GM23338 (cell line): ENCODE data around the gene GNB1L. TPM values are rescaled to one million over a fixed set of nuclear protein-coding genes. Genes with fewer than 3 reads are reported as not detected.

Experiments
- ATAC-seq: fragments of 200-7000 bp; cut with Tn5 transposase; 3 replicates; pipeline ENCODE4 v1.9.1; 2020
- DNase-seq: peaks from one replicate; pipeline ENCODE4 v3.0.0-alpha.2; 2015; ENCODE audit warnings: low spot score
- H2AFZ ChIP-seq: fragments of 200-600 bp; sonication (generic); 2 replicates; pipeline ENCODE4 v1.8.0; 2016; ENCODE audit warnings: antibody characterized with exemption, mild to moderate bottlenecking, moderate library complexity
- H3F3A ChIP-seq: fragments of 200-600 bp; sonication (generic); replicated peaks from 2 replicates; pipeline ENCODE4 v1.8.0; 2017; ENCODE audit warnings: antibody characterized with exemption, mixed run types, low read depth
- H3K27ac ChIP-seq: fragments of 200-600 bp; sonication (generic); 2 replicates; pipeline ENCODE4 v1.6.1; 2016; ENCODE audit warnings: low read depth
- H3K27me3 ChIP-seq: fragments of 200-600 bp; sonication (generic); 2 replicates; pipeline ENCODE4 v1.8.0; 2016; ENCODE audit warnings: mild to moderate bottlenecking, mixed run types, moderate library complexity; ENCODE audit not compliant: insufficient read depth
- H3K36me3 ChIP-seq: fragments of 200-600 bp; sonication (generic); 2 replicates; pipeline ENCODE4 v1.8.0; 2016; ENCODE audit warnings: mild to moderate bottlenecking; ENCODE audit not compliant: insufficient read depth
- H3K4me1 ChIP-seq: fragments of 200-600 bp; sonication (generic); 2 replicates; pipeline ENCODE4 v1.8.0; 2016; ENCODE audit warnings: mild to moderate bottlenecking, moderate library complexity; ENCODE audit not compliant: insufficient read depth
- H3K4me2 ChIP-seq: fragments of 200-600 bp; sonication (generic); 2 replicates; pipeline ENCODE4 v1.7.1; 2017; ENCODE audit warnings: mixed run types
- H3K4me3 ChIP-seq: fragments of 200-600 bp; sonication (generic); 2 replicates; pipeline ENCODE4 v1.6.1; 2016; ENCODE audit warnings: mixed run types
- H3K79me2 ChIP-seq: fragments of 200-600 bp; sonication (generic); replicated peaks from 2 replicates; pipeline ENCODE4 v1.8.0; 2017; ENCODE audit warnings: mild to moderate bottlenecking; ENCODE audit not compliant: insufficient read depth
- H3K9me2 ChIP-seq: fragments of 200-600 bp; sonication (generic); 2 replicates; pipeline ENCODE4 v1.8.0; 2017; ENCODE audit not compliant: insufficient read depth
- H4K20me1 ChIP-seq: fragments of 200-600 bp; sonication (generic); replicated peaks from 2 replicates; pipeline ENCODE4 v1.8.0; 2017; ENCODE audit warnings: mild to moderate bottlenecking; ENCODE audit not compliant: insufficient read depth
- H3K27ac Mint-ChIP-seq: 2 replicates; pipeline ENCODE4 v1.8.0; 2020; ENCODE audit warnings: inconsistent platforms, mild to moderate bottlenecking, moderate library complexity, mixed read lengths
- H3K27me3 Mint-ChIP-seq: 3 replicates; pipeline ENCODE4 v1.8.0; 2022; ENCODE audit warnings: low read depth, mild to moderate bottlenecking, moderate library complexity, mixed read lengths, inconsistent platforms; ENCODE audit not compliant: insufficient read depth, poor library complexity
- H3K36me3 Mint-ChIP-seq: 3 replicates; pipeline ENCODE4 v1.8.0; 2021; ENCODE audit warnings: low read depth, mild to moderate bottlenecking, inconsistent platforms, moderate library complexity, mixed read lengths
- H3K4me1 Mint-ChIP-seq: 3 replicates; pipeline ENCODE4 v1.8.0; 2020; ENCODE audit warnings: mild to moderate bottlenecking, inconsistent platforms, mixed read lengths
- H3K4me3 Mint-ChIP-seq: 3 replicates; pipeline ENCODE4 v1.8.0; 2021; ENCODE audit warnings: moderate library complexity, mild to moderate bottlenecking, inconsistent platforms, mixed read lengths
- H3K9me3 Mint-ChIP-seq: 3 replicates; pipeline ENCODE4 v1.8.0; 2020; ENCODE audit warnings: moderate library complexity, mild to moderate bottlenecking, inconsistent platforms, mixed read lengths
- CREB1 ChIP-seq: fragments of 250-450 bp; sonication (Bioruptor Pico); IDR thresholded peaks from 2 replicates; pipeline ENCODE4 v1.5.0; 2020; ENCODE audit warnings: low read depth, mild to moderate bottlenecking, moderate library complexity
- EZH2 ChIP-seq: fragments of 200-600 bp; sonication (generic); IDR thresholded peaks from one replicate; pipeline ENCODE4 v1.8.0; 2017; ENCODE audit warnings: antibody characterized with exemption, mild to moderate bottlenecking, low read depth; ENCODE audit not compliant: unreplicated experiment
- EZH2phosphoT487 ChIP-seq: fragments of 200-600 bp; sonication (generic); IDR thresholded peaks from one replicate; pipeline ENCODE4 v1.8.1; 2018; ENCODE audit warnings: antibody characterized with exemption; ENCODE audit not compliant: unreplicated experiment
- JUNB ChIP-seq: IDR thresholded peaks from one replicate; pipeline ENCODE4 v1.6.1; 2016; ENCODE audit warnings: antibody characterized with exemption; ENCODE audit not compliant: unreplicated experiment
- NANOG ChIP-seq: IDR thresholded peaks from 2 replicates; pipeline ENCODE4 v1.6.1; 2016; ENCODE audit warnings: antibody characterized with exemption, borderline replicate concordance
- POLR2AphosphoS5 ChIP-seq: IDR thresholded peaks from 2 replicates; pipeline ENCODE4 v1.6.1; 2016; ENCODE audit warnings: antibody characterized with exemption, low read depth
- STAT1 ChIP-seq: IDR thresholded peaks from one replicate; pipeline ENCODE4 v1.6.1; 2016; ENCODE audit warnings: antibody characterized with exemption; ENCODE audit not compliant: unreplicated experiment
- ZNF114 ChIP-seq: fragments of 250-450 bp; sonication (Bioruptor Pico); IDR thresholded peaks from 2 replicates; pipeline ENCODE4 v1.5.0; 2020; ENCODE audit warnings: mild to moderate bottlenecking, moderate library complexity
- ZNF331 ChIP-seq: fragments of 250-450 bp; sonication (Bioruptor Pico); IDR thresholded peaks from 2 replicates; pipeline ENCODE4 v1.5.0; 2020; ENCODE audit warnings: low read depth, mild to moderate bottlenecking, moderate library complexity
- ZNF462 ChIP-seq: fragments of 250-450 bp; sonication (Bioruptor Pico); IDR thresholded peaks from 2 replicates; pipeline ENCODE4 v1.5.0; 2020; ENCODE audit warnings: mild to moderate bottlenecking, moderate library complexity
- polyA plus RNA-seq: library from polyadenylated mRNA; unstranded; fragments of >200 nt; fragmentation: Nextera tagmentation; extraction: Ambion mirVana; gene quantifications from 2 replicates; pipeline ENCODE4 v1.2.1, GENCODE V29; 2016
- total RNA-seq: library from RNA; depleted of rRNA; stranded (reverse); fragments of >200 nt; shearing (Covaris generic); gene quantifications from 2 replicates; pipeline ENCODE4 v1.2.3, GENCODE V29; 2014
- TF ChIP-seq, protein P1 (sequence below), 2 experiments: fragments of 200-600 bp in 1 of 2; sonication (generic) in 1 of 2; conservative IDR thresholded peaks; 2 replicates each; pipeline versions ENCODE4 v1.5.1 to v1.6.1; 2016 to 2017; ENCODE audit warnings: antibody characterized with exemption in 2 of 2, low read depth in 2 of 2, mild to moderate bottlenecking in 2 of 2, moderate library complexity in 1 of 2
- TF ChIP-seq, protein P2 (sequence below): IDR thresholded peaks from 2 replicates; pipeline ENCODE4 v1.6.1; 2016; ENCODE audit warnings: antibody characterized with exemption

The GNB1L gene
- total and polyA plus RNA-seq, 2 experiments from 2014 or later = 15.2 to 27.8 TPM

DNA sequence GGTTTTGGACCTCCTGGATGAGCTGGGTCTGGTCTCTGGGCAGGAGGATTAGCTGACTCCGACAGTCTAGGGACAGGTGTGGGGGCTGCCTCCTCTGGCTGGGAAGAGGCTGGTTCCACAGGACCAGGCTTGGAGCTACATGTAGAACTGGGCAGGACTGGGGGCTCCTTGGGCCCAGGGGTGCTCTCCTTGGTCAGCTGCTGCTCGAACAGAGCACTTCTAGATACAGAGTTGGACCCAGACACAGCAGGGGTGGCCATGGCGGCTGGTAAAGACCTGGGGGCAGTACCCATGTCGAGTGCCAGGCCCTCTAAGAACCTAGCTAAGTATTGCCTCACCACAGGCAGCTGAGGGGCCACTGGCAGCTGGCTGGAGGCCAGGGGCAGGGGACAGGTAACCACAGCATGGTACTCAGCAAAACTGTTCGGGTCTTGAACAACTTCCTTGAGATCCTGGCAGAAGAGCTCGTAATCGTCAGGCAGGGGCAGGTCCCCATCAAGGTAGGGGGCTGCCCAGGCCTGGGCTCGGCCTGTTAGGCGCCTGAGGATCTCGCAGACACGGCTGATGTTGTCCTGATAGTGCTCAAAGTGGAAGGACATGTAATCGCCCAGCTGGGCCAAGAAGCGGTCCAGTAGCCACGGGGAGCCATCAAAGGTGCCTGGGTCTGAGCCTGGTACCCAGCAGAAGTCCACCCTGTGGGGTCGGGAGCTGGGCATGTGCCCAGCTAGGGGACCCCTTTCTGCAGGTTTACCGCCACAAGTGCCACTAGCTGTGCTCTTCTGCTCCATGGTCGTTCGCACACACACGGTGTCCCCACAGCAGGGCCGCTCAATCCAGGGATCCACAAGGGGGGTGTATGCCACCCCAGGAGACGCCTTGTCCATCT is 3.1 kb downstream of the GNB1L start:
- Histone ChIP-seq H3F3A (0 out of 2 replicates have a peak, but pooled peaks cover 4% of the 10 kb centered on the region), H3K36me3 (no peaks in the 10 kb centered on the region; the same call in 1 of the 2 replicates), H3K4me2 (no peak overlapping the region), H3K4me1 (peaks cover 19% of the 10 kb centered on the region; the same call in 1 of the 2 replicates), H3K27ac (no peak overlapping the region), H3K79me2 (peaks cover 45% of the 10 kb centered on the region), H2AFZ (no peak overlapping the region), H4K20me1 (peaks cover 5% of the 10 kb centered on the region; the same call in 1 of the 2 replicates), H3K9me2 (no peaks in the 10 kb centered on the region), H3K4me3 (no peak overlapping the region), H3K27me3 (no peaks in the 10 kb centered on the region)
- DNase-seq = no peak
- H3K9me3 Mint-ChIP-seq = no peaks in the 10 kb centered on the region; the same call in 2 of the 3 replicates
- H3K27ac Mint-ChIP-seq = no peak overlapping the region
- TF ChIP-seq NANOG (no peak), EZH2phosphoT487 (no peak), CREB1 (CRISPR knock-in tag) (no peak), JUNB (no peak), ZNF331 (CRISPR knock-in tag) (no peak)
- TF ChIP-seq, protein P1, sequence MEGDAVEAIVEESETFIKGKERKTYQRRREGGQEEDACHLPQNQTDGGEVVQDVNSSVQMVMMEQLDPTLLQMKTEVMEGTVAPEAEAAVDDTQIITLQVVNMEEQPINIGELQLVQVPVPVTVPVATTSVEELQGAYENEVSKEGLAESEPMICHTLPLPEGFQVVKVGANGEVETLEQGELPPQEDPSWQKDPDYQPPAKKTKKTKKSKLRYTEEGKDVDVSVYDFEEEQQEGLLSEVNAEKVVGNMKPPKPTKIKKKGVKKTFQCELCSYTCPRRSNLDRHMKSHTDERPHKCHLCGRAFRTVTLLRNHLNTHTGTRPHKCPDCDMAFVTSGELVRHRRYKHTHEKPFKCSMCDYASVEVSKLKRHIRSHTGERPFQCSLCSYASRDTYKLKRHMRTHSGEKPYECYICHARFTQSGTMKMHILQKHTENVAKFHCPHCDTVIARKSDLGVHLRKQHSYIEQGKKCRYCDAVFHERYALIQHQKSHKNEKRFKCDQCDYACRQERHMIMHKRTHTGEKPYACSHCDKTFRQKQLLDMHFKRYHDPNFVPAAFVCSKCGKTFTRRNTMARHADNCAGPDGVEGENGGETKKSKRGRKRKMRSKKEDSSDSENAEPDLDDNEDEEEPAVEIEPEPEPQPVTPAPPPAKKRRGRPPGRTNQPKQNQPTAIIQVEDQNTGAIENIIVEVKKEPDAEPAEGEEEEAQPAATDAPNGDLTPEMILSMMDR (conservative IDR thresholded peaks at IDR 0.05; ENCODE audit: low read depth in 2 of 2) = no peak
- H3K36me3 Mint-ChIP-seq = peaks cover 42% of the 10 kb centered on the region
- no peak for ATAC-seq
- H3K4me3 Mint-ChIP-seq = no peak overlapping the region
- H3K4me1 Mint-ChIP-seq = peaks cover 31% of the 10 kb centered on the region
- H3K27me3 Mint-ChIP-seq = peaks cover 21% of the 10 kb centered on the region

GRCh38 chr22:19850763-19851109 is 3.9 kb downstream of the GNB1L start:
- H2AFZ ChIP-seq = no peak overlapping the region
- no peak overlapping the region for H3K4me2 ChIP-seq
- no peak overlapping the region; the same call in 2 of the 3 replicates for H3K4me3 Mint-ChIP-seq
- peaks cover 38% of the 10 kb centered on the region for H3K79me2 ChIP-seq
- ATAC-seq (no peak), DNase-seq (no peak)
- H3K27me3 ChIP-seq = no peaks in the 10 kb centered on the region
- peaks cover 42% of the 10 kb centered on the region for H3K36me3 Mint-ChIP-seq
- H3K27ac ChIP-seq = no peak overlapping the region
- H3K27ac Mint-ChIP-seq = peak overlapping the region; percentile 70; the same call in 1 of the 2 replicates
- H4K20me1 ChIP-seq = peaks cover 10% of the 10 kb centered on the region
- no peaks in the 10 kb centered on the region for H3K9me2 ChIP-seq
- H3K4me1 ChIP-seq = peaks cover 14% of the 10 kb centered on the region; the same call in 1 of the 2 replicates
- H3K9me3 Mint-ChIP-seq = no peaks in the 10 kb centered on the region; the same call in 2 of the 3 replicates
- no peak overlapping the region for H3K4me3 ChIP-seq
- 0 out of 2 replicates have a peak, but pooled peaks cover 2% of the 10 kb centered on the region for H3F3A ChIP-seq
- H3K4me1 Mint-ChIP-seq = peaks cover 29% of the 10 kb centered on the region
- peaks cover 18% of the 10 kb centered on the region for H3K27me3 Mint-ChIP-seq
- no peaks in the 10 kb centered on the region; the same call in 1 of the 2 replicates for H3K36me3 ChIP-seq
- TF ChIP-seq NANOG = no peak
- TF ChIP-seq STAT1 = no peak
- no peak for TF ChIP-seq ZNF114 (CRISPR knock-in tag)
- TF ChIP-seq ZNF462 = no peak
- TF ChIP-seq, protein P2, sequence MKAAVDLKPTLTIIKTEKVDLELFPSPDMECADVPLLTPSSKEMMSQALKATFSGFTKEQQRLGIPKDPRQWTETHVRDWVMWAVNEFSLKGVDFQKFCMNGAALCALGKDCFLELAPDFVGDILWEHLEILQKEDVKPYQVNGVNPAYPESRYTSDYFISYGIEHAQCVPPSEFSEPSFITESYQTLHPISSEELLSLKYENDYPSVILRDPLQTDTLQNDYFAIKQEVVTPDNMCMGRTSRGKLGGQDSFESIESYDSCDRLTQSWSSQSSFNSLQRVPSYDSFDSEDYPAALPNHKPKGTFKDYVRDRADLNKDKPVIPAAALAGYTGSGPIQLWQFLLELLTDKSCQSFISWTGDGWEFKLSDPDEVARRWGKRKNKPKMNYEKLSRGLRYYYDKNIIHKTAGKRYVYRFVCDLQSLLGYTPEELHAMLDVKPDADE = no peak
- no peak for TF ChIP-seq EZH2
- TF ChIP-seq POLR2AphosphoS5 = no peak
- TF ChIP-seq JUNB = no peak
- no peak for TF ChIP-seq ZNF331 (CRISPR knock-in tag)
